Testis (tissue), 3 donors: ENCODE data around the gene POR. TPM values are rescaled to one million over a fixed set of nuclear protein-coding genes. Genes with fewer than 3 reads are reported as not detected.

Experiments
- DNase-seq: peaks from one replicate; pipeline ENCODE4 v3.0.0-alpha.2; 2019
- H3K27ac ChIP-seq, 2 donors: fragments of 200-600 bp; sonication (generic); one replicate each; pipeline ENCODE4 v1.5.1; 2019
- H3K27me3 ChIP-seq: fragments of 200-600 bp; sonication (generic); one replicate; pipeline ENCODE4 v1.5.1; 2019
- H3K36me3 ChIP-seq: fragments of 200-600 bp; sonication (generic); one replicate; pipeline ENCODE4 v1.5.1; 2017; ENCODE audit warnings: low read depth; ENCODE audit errors: missing control alignments
- H3K4me1 ChIP-seq: fragments of 200-600 bp; sonication (generic); one replicate; pipeline ENCODE4 v1.5.1; 2019
- H3K4me3 ChIP-seq, 2 donors: fragments of 200-600 bp; sonication (generic); one replicate each; pipeline ENCODE4 v1.5.1; 2017 to 2019
- H3K9me3 ChIP-seq: fragments of 200-600 bp; sonication (generic); one replicate; pipeline ENCODE4 v1.5.1; 2017
- POLR2A ChIP-seq: fragments of 450-650 bp; IDR thresholded peaks from one replicate; pipeline ENCODE4 v1.6.1; 2017; ENCODE audit warnings: antibody characterized with exemption, mild to moderate bottlenecking, moderate library complexity
- WGBS, 2 donors: methylation state at CpG; one replicate each; pipeline ENCODE4 v1.1.5; 2018; 5-methylcytosine and 5-hydroxymethylcytosine counted together
- intact Hi-C: fragments of 100-400 bp; cut with DNase I; formaldehyde crosslinking; loops from one replicate; pipeline ENCODE4 v1.15.1; 2023; ENCODE audit warnings: low total_unique reads
- microRNA-seq, 2 donors: library from miRNA; unstranded; fragments of <30 nt; microRNA quantifications; one replicate each; pipeline ENCODE4, GENCODE V29; 2016; ENCODE audit warnings: borderline number of aligned reads in 2 of 2, borderline replicate concordance in 1 of 2
- polyA plus RNA-seq: library from polyadenylated mRNA; stranded (reverse); fragments of 350-450 nt; fragmentation: Illumina TruSeq; extraction: RNeasy Lipid Tissue Mini Kit (QIAGEN cat#74804); gene quantifications from one replicate; pipeline ENCODE4 v1.2.3, GENCODE V29; 2014; ENCODE audit warnings: low read depth, low replicate concordance; ENCODE audit not compliant: insufficient read depth
- small RNA-seq, 2 donors: library from RNA; depleted of rRNA; stranded (forward); fragments of <200 nt; gene quantifications; one replicate each; pipeline ENCODE3, GENCODE V24; 2016
- total RNA-seq, 2 donors: library from RNA; depleted of rRNA; stranded (reverse); fragments of >200 nt; gene quantifications; one replicate each; pipeline ENCODE4 v1.2.3, GENCODE V29; 2016
- TF ChIP-seq, protein P1 (sequence below), 3 experiments: fragments of 450-650 bp in 2 of 3; fragments of 200-600 bp in 1 of 3; sonication (generic) in 1 of 3; IDR thresholded peaks; one replicate each; pipeline ENCODE4 v1.5.1; 2016 to 2019; ENCODE audit warnings: antibody characterized with exemption in 3 of 3, mild to moderate bottlenecking in 2 of 3, moderate library complexity in 1 of 3

The POR gene
- total and polyA plus RNA-seq, 3 donors from 2014 or later: 98.5 to 169 (median 122) TPM

DNA sequence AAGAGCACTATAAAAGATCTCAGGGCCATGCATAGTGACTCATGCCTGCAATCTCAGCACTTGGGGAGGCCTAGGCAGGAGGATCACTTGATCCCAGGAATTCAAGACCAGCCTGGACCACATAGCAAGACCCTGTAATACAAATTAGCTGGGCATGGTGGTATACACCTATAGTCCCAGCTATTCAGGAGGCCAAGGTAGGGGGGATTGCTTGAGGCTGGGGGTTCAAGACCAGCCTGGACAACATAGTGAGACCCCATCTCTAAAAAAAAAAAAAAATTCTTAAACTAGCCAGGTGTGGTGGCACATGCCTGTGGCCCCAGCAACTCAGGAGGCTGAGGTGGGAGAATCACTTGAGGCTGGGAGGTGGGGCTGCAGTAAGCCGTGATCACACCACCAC, 117.0 kb downstream of the POR start:
- TF ChIP-seq POLR2A: no peak
- TF ChIP-seq, protein P1, sequence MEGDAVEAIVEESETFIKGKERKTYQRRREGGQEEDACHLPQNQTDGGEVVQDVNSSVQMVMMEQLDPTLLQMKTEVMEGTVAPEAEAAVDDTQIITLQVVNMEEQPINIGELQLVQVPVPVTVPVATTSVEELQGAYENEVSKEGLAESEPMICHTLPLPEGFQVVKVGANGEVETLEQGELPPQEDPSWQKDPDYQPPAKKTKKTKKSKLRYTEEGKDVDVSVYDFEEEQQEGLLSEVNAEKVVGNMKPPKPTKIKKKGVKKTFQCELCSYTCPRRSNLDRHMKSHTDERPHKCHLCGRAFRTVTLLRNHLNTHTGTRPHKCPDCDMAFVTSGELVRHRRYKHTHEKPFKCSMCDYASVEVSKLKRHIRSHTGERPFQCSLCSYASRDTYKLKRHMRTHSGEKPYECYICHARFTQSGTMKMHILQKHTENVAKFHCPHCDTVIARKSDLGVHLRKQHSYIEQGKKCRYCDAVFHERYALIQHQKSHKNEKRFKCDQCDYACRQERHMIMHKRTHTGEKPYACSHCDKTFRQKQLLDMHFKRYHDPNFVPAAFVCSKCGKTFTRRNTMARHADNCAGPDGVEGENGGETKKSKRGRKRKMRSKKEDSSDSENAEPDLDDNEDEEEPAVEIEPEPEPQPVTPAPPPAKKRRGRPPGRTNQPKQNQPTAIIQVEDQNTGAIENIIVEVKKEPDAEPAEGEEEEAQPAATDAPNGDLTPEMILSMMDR (IDR thresholded peaks at IDR 0.05): no peak
- Histone ChIP-seq H3K27ac (no peak overlapping the region), H3K27me3 (no peaks in the 10 kb centered on the region), H3K4me1 (no peaks in the 10 kb centered on the region), H3K4me3 (no peak overlapping the region), H3K9me3 (no peaks in the 10 kb centered on the region), H3K36me3 (no peaks in the 10 kb centered on the region)
- intact Hi-C loops: no loop called here
- WGBS, 2 donors: 95 to 100% methylated on average over 1 of the region's 1 CpG
- DNase-seq: no peak

Small RNA genes within 50 kb of the gene (microRNA-seq; reads per million reads assigned to microRNA genes)
- gene MIR4651: 0 reads per million in 2 donors

Small RNA genes within 50 kb of the gene (small RNA-seq; reads per million reads assigned to genes)
- gene SNORA14A: 6.1 to 13.8 reads per million in 2 donors

Other genes starting within 250 kb of the POR start
- gene HIP1, start 176.2 kb upstream of the POR start, total RNA-seq: 10 to 100 TPM; 43.5 to 85.4 TPM
- gene HIP1, start 176.2 kb upstream of the POR start, polyA plus RNA-seq: 68.0 TPM
- 1 to 10 TPM in 1 of 2 donors, not detected in 1; 1.1 TPM for gene CCL26, start 142.9 kb upstream of the POR start, total RNA-seq
- gene CCL26, start 142.9 kb upstream of the POR start, polyA plus RNA-seq: 5.6 TPM
- gene CCL24, start 101.3 kb upstream of the POR start, total RNA-seq: not detected
- 1.1 TPM for gene CCL24, start 101.3 kb upstream of the POR start, polyA plus RNA-seq
- 100 to 1,000 TPM; 106 to 109 TPM for gene RHBDD2, start 36.1 kb upstream of the POR start, total RNA-seq
- 161 TPM for gene RHBDD2, start 36.1 kb upstream of the POR start, polyA plus RNA-seq
- 100 to 1,000 TPM in 1 of 2 donors, 10 to 100 TPM in 1; 85.9 to 150 TPM for gene TMEM120A, start 79.4 kb downstream of the POR start, total RNA-seq
- gene TMEM120A, start 79.4 kb downstream of the POR start, polyA plus RNA-seq: 270 TPM
- gene STYXL1, start 132.8 kb downstream of the POR start, total RNA-seq: 10 to 100 TPM; 47.0 to 48.3 TPM
- 122 TPM for gene STYXL1, start 132.8 kb downstream of the POR start, polyA plus RNA-seq
- gene MDH2, start 133.0 kb downstream of the POR start, total RNA-seq: 100 to 1,000 TPM in 1 of 2 donors, 10 to 100 TPM in 1; 93.3 to 102 TPM
- gene MDH2, start 133.0 kb downstream of the POR start, polyA plus RNA-seq: 154 TPM